Measurements from ENCODE around the gene TMEM26.

DNA sequence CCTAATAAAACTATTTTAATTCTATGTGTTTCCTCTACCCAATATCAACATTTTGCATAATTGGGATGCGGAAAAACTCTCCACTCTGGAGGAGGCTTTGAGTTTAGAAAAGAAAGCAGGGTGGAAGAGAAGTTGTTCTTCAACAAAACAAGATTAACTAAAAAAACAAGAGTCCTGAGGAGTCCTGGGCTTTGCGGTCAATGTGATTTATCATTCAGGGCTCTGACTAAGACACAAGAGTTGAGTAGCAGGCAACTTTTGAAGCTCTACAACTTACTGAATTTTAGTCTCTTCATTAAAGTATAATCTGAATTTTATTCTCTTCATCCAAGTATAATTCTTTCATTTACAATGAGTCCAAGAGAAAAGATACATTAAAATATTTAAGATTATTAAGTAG, 18.3 kb upstream of the TMEM26 start:
- TF ChIP-seq ATF6 (CRISPR knock-in tag; IDR thresholded peaks at IDR 0.05) = no peak
- TF ChIP-seq, protein P1, sequence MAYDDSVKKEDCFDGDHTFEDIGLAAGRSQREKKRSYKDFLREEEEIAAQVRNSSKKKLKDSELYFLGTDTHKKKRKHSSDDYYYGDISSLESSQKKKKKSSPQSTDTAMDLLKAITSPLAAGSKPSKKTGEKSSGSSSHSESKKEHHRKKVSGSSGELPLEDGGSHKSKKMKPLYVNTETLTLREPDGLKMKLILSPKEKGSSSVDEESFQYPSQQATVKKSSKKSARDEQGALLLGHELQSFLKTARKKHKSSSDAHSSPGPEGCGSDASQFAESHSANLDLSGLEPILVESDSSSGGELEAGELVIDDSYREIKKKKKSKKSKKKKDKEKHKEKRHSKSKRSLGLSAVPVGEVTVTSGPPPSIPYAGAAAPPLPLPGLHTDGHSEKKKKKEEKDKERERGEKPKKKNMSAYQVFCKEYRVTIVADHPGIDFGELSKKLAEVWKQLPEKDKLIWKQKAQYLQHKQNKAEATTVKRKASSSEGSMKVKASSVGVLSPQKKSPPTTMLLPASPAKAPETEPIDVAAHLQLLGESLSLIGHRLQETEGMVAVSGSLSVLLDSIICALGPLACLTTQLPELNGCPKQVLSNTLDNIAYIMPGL (CRISPR knock-in tag; IDR thresholded peaks at IDR 0.05) = no peak
- TF ChIP-seq USF1 (CRISPR knock-in tag; IDR thresholded peaks at IDR 0.05) = no peak
- TF ChIP-seq GABPB1 (CRISPR knock-in tag; IDR thresholded peaks at IDR 0.05) = no peak
- TF ChIP-seq E2F5 (CRISPR knock-in tag; IDR thresholded peaks at IDR 0.05) = no peak
- no peak for TF ChIP-seq CTCF (IDR thresholded peaks at IDR 0.05)
- no peak for TF ChIP-seq NR3C1 (CRISPR knock-in tag; conservative IDR thresholded peaks at IDR 0.05; ENCODE audit: low read depth)
- TF ChIP-seq USF2 (CRISPR knock-in tag; IDR thresholded peaks at IDR 0.05) = no peak
- TF ChIP-seq SOX15 (CRISPR knock-in tag; IDR thresholded peaks at IDR 0.05) = no peak
- TF ChIP-seq ZNF121 (CRISPR knock-in tag; IDR thresholded peaks at IDR 0.05) = no peak
